AG04449 (cell line): ENCODE data around the gene TEAD3.
"Not testable (repeated sequence)": the region's sequence is repeated elsewhere in the genome, so short reads cannot be mapped to it uniquely, and the experiment has no call there.

Source experiments
- CTCF ChIA-PET: fragments of 350-600 bp; formaldehyde crosslinking; extraction: SDS; loops from one replicate; lab custom pipeline; 2021; ENCODE audit warnings: antibody characterized with exemption; lab: Yijun Ruan, JAX
- POLR2A ChIA-PET: fragments of 400-600, 350-600 bp; formaldehyde crosslinking; extraction: SDS; loops from one replicate; lab custom pipeline; 2020; ENCODE audit warnings: antibody characterized with exemption, inconsistent platforms; lab: Yijun Ruan, JAX
- DNase-seq: peaks from one replicate; pipeline ENCODE4 v3.0.0-alpha.2; 2010; ENCODE audit warnings: low read depth, low spot score
- H3K4me3 ChIP-seq: 2 replicates; pipeline ENCODE4 v1.5.1; 2011; ENCODE audit warnings: low read depth, mild to moderate bottlenecking, control low read depth, low read length
- CTCF ChIP-seq: IDR thresholded peaks from one replicate; pipeline ENCODE4 v1.5.1; 2011; ENCODE audit warnings: mild to moderate bottlenecking, moderate library complexity, low read length, control low read depth, inconsistent platforms; ENCODE audit not compliant: insufficient read depth; ENCODE audit errors: missing control alignments

TEAD3 gene

GRCh38 chr6:35441205-35441604 lies 55.7 kb downstream of the TEAD3 start:
- H3K4me3 ChIP-seq, result no peak overlapping the region
- TF ChIP-seq CTCF, result no peak
- POLR2A ChIA-PET, result no interaction called here
- no peak for DNase-seq
- CTCF ChIA-PET, result interaction anchor here (1.5 to 14.6 kb wide), 3 partner anchors 8 to 96 kb away, joined by 3 to 430 read pairs (median 91); partner anchors contain the start of genes FANCE and PPARD

- no peak for DNase-seq
- H3K4me3 ChIP-seq, result no peak overlapping the region
- ChIA-PET POLR2A (interaction anchor here (0.9 kb wide), 1 partner anchor 14 kb away, joined by 4 read pairs; no protein-coding TSS in a partner anchor), CTCF (interaction anchor here (10.5 kb wide), 1 partner anchor 10 kb away, joined by 91 read pairs; the partner anchor contains the start of gene FANCE)
- TF ChIP-seq CTCF, result no peak
Observed at GRCh38 chr6:35439308-35439707, 57.6 kb downstream of the TEAD3 start.

- H3K4me3 ChIP-seq, DNase-seq: not testable (repeated sequence)
- CTCF ChIA-PET, result interaction anchor here (1.9 to 10.5 kb wide), 4 partner anchors 11 to 97 kb away, joined by 7 to 91 read pairs (median 16); partner anchors contain the start of genes FANCE and PPARD
- POLR2A ChIA-PET, result interaction anchor here (0.9 kb wide), 1 partner anchor 13 kb away, joined by 4 read pairs; no protein-coding TSS in a partner anchor
Observed at GRCh38 chr6:35438378-35439065, 58.4 kb downstream of the TEAD3 start.

GRCh38 chr6:35436071-35436857 lies 60.6 kb downstream of the TEAD3 start:
- ChIA-PET POLR2A (no interaction called here), CTCF (interaction anchor here (1.1 to 10.5 kb wide), 5 partner anchors 13 to 94 kb away, joined by 3 to 91 read pairs (median 7); partner anchors contain the start of genes FANCE and PPARD)
- DNase-seq, result no peak
- no peak overlapping the region for H3K4me3 ChIP-seq
- TF ChIP-seq CTCF, result no peak

- CTCF ChIA-PET, result interaction anchor here (1.0 to 10.5 kb wide), 5 partner anchors 14 to 94 kb away, joined by 3 to 91 read pairs (median 7); partner anchors contain the start of genes FANCE, PPARD and RPL10A
- POLR2A ChIA-PET, result no interaction called here
- DNase-seq, result no peak
- H3K4me3 ChIP-seq, result no peak overlapping the region
- no peak for TF ChIP-seq CTCF
Observed at GRCh38 chr6:35435074-35435837, 61.6 kb downstream of the TEAD3 start.

GRCh38 chr6:35432702-35433101 lies 64.2 kb downstream of the TEAD3 start:
- DNase-seq, POLR2A ChIA-PET, H3K4me3 ChIP-seq: not testable (repeated sequence)
- CTCF ChIA-PET, result interaction anchor here (4.3 to 10.5 kb wide), 2 partner anchors 13 to 17 kb away, joined by 17 to 91 read pairs; partner anchors contain the start of gene FANCE
